ENCODE results near the gene DUOXA1. TPM values are rescaled to one million over a fixed set of nuclear protein-coding genes. Genes with fewer than 3 reads are reported as not detected.

DUOXA1 gene
- polyA plus RNA-seq, 1 of the 3 experiments (the other 2 are of a cell fraction): 0.02 TPM

- Histone ChIP-seq H3K4me3 (ENCODE audit: low read depth in 2 of 2, low read length in 1 of 2) (no peak overlapping the region), H3K9me2 (no peaks in the 10 kb centered on the region), H2AFZ (ENCODE audit: low read depth) (no peak overlapping the region), H3K4me1 (ENCODE audit: control insufficient read depth in 1 of 2, insufficient read depth in 2 of 2, low read depth in 1 of 2, low read length in 1 of 2) (peaks cover 0 to 23% of the 10 kb centered on the region in 2 experiments; a peak in 1 of 4 replicates), H3K27ac (ENCODE audit: low read depth in 2 of 2, low read length in 1 of 2) (no peak overlapping the region), H3K79me2 (ENCODE audit: insufficient read depth) (no peaks in the 10 kb centered on the region), H3K4me2 (no peak overlapping the region), H3K9ac (no peak overlapping the region), H3F3A (replicated peaks; ENCODE audit: insufficient read depth) (no peaks in the 10 kb centered on the region), H3K27me3 (ENCODE audit: insufficient read depth) (no peaks in the 10 kb centered on the region), H3K9me3 (no peaks in the 10 kb centered on the region), H3K36me3 (replicated peaks in 1 of 2; ENCODE audit: control insufficient read depth in 1 of 2, insufficient read depth in 2 of 2, low read length in 1 of 2) (no peaks in the 10 kb centered on the region), H4K20me1 (ENCODE audit: insufficient read depth) (no peaks in the 10 kb centered on the region)
- TF ChIP-seq REST (IDR thresholded peaks at IDR 0.05; ENCODE audit: low read depth, low read length) (no peak), YY1 (IDR thresholded peaks at IDR 0.05; ENCODE audit: low read depth) (no peak), RXRA (IDR thresholded peaks at IDR 0.05; ENCODE audit: borderline replicate concordance, low read depth) (no peak), ELF1 (IDR thresholded peaks at IDR 0.05) (no peak), FOXJ3 (CRISPR knock-in tag; IDR thresholded peaks at IDR 0.05) (no peak), POLR2AphosphoS5 (IDR thresholded peaks at IDR 0.05; ENCODE audit: low read depth, low read length) (no peak), MEF2A (IDR thresholded peaks at IDR 0.05; ENCODE audit: borderline replicate concordance, low read depth) (no peak), TEAD4 (IDR thresholded peaks at IDR 0.05; ENCODE audit: borderline replicate concordance, insufficient read depth) (no peak), NFIC (IDR thresholded peaks at IDR 0.05; ENCODE audit: borderline replicate concordance) (no peak), RAD21 (IDR thresholded peaks at IDR 0.05; ENCODE audit: low read length) (no peak), CHD2 (IDR thresholded peaks at IDR 0.05; ENCODE audit: low read length, partially characterized antibody) (no peak), SMC3 (IDR thresholded peaks at IDR 0.05; ENCODE audit: low read depth, low read length) (no peak), MXI1 (IDR thresholded peaks at IDR 0.05; ENCODE audit: low read depth, low read length) (no peak), MAX (IDR thresholded peaks at IDR 0.05; ENCODE audit: low read depth) (no peak), USF1 (IDR thresholded peaks at IDR 0.05; ENCODE audit: borderline replicate concordance, low read depth) (no peak), IRF3 (IDR thresholded peaks at IDR 0.05; ENCODE audit: low read depth, low read length) (no peak)
- CTCF ChIA-PET: interaction anchor here (1.3 to 6.0 kb wide), 2 partner anchors 17 to 70 kb away, joined by 3 to 52 read pairs; no protein-coding TSS in a partner anchor
- POLR2A ChIA-PET: no interaction called here
- 94% methylated on average over 29 of the region's 57 CpGs for WGBS (ENCODE audit: low lambda C conversion rate)
- DNase-seq: no peak
Measured at GRCh38 chr15:45134682-45135604, 5.3 kb upstream of the DUOXA1 start.
